ENCODE measurements around the gene RNF10.

GRCh38 chr12:120485961-120486881, 47.9 kb upstream of the RNF10 start:
- TF ChIP-seq EP300 (IDR thresholded peaks at IDR 0.05) (no peak), POLR2A (IDR thresholded peaks at IDR 0.05) (no peak), POLR2AphosphoS5 (IDR thresholded peaks at IDR 0.05) (no peak), CTCF (IDR thresholded peaks at IDR 0.05) (no peak)

Data from suprapubic skin (tissue), 4 donors.